ENCODE results near the gene CRTC3. TPM values are rescaled to one million over a fixed set of nuclear protein-coding genes. Genes with fewer than 3 reads are reported as not detected.

The CRTC3 gene
- total RNA-seq, 1 donor from 2014 or later: 14.1 TPM

- Histone ChIP-seq H3K36me3 (ENCODE audit: control insufficient read depth, insufficient read depth, low read length) (no peaks in the 10 kb centered on the region), H3K27me3 (ENCODE audit: control insufficient read depth, insufficient read depth, low read length) (no peaks in the 10 kb centered on the region), H3K4me3 (ENCODE audit: low read depth, low read length) (no peak overlapping the region)
- no peak for TF ChIP-seq CTCF (IDR thresholded peaks at IDR 0.05; ENCODE audit: insufficient read depth, low read length, poor library complexity, severe bottlenecking)
- DNase-seq (ENCODE audit: low read depth): no peak
Observed at GRCh38 chr15:90607361-90607760, 77.6 kb downstream of the CRTC3 start.

DNA sequence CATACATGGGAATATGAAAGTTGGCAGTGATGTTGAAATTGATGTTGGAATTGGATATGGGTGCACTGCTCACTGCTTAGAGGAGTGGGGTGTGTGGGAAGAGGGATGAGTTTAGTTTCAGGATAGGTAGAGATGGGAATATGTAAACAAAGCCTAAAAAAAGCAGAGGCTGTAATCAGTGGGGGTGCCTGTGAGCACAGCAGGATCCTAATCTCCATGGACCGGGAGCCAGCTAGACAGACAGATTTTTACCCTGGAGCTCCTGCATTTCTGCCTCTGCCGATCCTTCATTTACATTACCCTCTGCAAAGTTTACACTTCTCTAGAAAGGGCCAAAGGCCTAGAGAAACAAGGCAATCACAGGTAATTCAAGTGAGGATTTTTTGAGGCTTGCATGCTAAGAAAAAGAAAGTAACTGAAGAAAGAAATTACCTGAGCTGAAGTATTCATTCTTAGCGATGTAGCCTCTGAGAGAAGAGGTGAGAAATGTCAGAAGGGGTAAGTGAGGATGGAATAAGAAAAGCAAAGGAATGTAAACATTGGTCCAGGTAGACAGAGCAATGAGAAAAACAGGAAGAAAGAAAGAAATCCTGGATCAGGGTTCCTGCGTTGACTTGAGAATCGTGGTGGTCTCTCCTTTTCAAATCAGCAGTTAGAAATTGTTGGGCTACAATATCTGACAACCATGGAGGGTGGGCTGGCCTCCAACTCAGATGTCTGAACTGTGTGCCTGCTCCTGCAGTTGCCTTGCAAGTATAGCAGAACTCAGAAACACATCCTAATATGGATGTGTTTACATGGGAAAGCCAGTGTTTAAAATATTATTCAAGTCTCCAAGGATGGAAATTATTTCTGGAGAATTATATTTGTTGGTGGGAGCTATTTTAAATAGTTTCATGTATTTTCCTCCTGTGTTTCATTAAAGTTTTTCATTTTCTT lies 79.8 kb downstream of the CRTC3 start:
- Histone ChIP-seq H3K4me3 (ENCODE audit: low read depth, low read length) (no peak overlapping the region), H3K27me3 (ENCODE audit: control insufficient read depth, insufficient read depth, low read length) (no peaks in the 10 kb centered on the region), H3K36me3 (ENCODE audit: control insufficient read depth, insufficient read depth, low read length) (no peaks in the 10 kb centered on the region)
- no peak for DNase-seq (ENCODE audit: low read depth)
- no peak for TF ChIP-seq CTCF (IDR thresholded peaks at IDR 0.05; ENCODE audit: insufficient read depth, low read length, poor library complexity, severe bottlenecking)

- H3K4me3 ChIP-seq (ENCODE audit: low read depth, low read length): no peak overlapping the region
- no peak for TF ChIP-seq CTCF (IDR thresholded peaks at IDR 0.05; ENCODE audit: insufficient read depth, low read length, poor library complexity, severe bottlenecking)
- no peak for DNase-seq (ENCODE audit: low read depth)
- no peaks in the 10 kb centered on the region for H3K36me3 ChIP-seq (ENCODE audit: control insufficient read depth, insufficient read depth, low read length)
- no peaks in the 10 kb centered on the region for H3K27me3 ChIP-seq (ENCODE audit: control insufficient read depth, insufficient read depth, low read length)
Observed at GRCh38 chr15:90610190-90610589, 80.5 kb downstream of the CRTC3 start.

DNA sequence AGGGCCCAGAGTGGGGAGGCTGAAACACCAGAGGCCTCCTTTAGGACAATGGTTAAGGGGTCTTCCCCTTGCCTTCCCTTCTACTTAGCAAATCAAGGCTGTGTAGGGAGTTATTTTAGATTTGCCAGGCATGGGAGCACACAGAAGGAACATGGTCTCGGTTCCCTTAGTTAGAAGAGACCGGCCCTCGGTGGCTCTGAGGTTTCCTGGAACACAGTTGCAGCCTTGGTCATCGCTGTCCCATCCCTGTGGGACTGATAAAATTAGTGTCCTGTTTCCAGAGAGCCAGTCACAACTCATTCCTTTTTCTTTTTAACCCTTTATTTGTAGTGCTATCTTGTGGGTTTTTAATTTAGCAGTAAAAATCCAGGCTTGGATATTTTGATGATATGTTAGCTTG lies 81.4 kb downstream of the CRTC3 start:
- no peaks in the 10 kb centered on the region for H3K36me3 ChIP-seq (ENCODE audit: control insufficient read depth, insufficient read depth, low read length)
- no peak for TF ChIP-seq CTCF (IDR thresholded peaks at IDR 0.05; ENCODE audit: insufficient read depth, low read length, poor library complexity, severe bottlenecking)
- no peaks in the 10 kb centered on the region for H3K27me3 ChIP-seq (ENCODE audit: control insufficient read depth, insufficient read depth, low read length)
- no peak overlapping the region for H3K4me3 ChIP-seq (ENCODE audit: low read depth, low read length)
- no peak for DNase-seq (ENCODE audit: low read depth)

GRCh38 chr15:90617171-90617570 lies 87.4 kb downstream of the CRTC3 start:
- no peaks in the 10 kb centered on the region for H3K27me3 ChIP-seq (ENCODE audit: control insufficient read depth, insufficient read depth, low read length)

More at GRCh38 chr15:90617171-90617570, 87.4 kb downstream of the CRTC3 start:
- H3K4me3 ChIP-seq (ENCODE audit: low read depth, low read length): no peak overlapping the region
- TF ChIP-seq CTCF (IDR thresholded peaks at IDR 0.05; ENCODE audit: insufficient read depth, low read length, poor library complexity, severe bottlenecking): no peak
- H3K36me3 ChIP-seq (ENCODE audit: control insufficient read depth, insufficient read depth, low read length): peaks cover 1% of the 10 kb centered on the region
- no peak for DNase-seq (ENCODE audit: low read depth)

Measured in kidney epithelial cell (primary cell).